ENCODE results near the gene HDAC6. TPM values are rescaled to one million over a fixed set of nuclear protein-coding genes. Genes with fewer than 3 reads are reported as not detected.

The HDAC6 gene
- total RNA-seq, 1 experiment from 2014 or later = 44.2 TPM

DNA sequence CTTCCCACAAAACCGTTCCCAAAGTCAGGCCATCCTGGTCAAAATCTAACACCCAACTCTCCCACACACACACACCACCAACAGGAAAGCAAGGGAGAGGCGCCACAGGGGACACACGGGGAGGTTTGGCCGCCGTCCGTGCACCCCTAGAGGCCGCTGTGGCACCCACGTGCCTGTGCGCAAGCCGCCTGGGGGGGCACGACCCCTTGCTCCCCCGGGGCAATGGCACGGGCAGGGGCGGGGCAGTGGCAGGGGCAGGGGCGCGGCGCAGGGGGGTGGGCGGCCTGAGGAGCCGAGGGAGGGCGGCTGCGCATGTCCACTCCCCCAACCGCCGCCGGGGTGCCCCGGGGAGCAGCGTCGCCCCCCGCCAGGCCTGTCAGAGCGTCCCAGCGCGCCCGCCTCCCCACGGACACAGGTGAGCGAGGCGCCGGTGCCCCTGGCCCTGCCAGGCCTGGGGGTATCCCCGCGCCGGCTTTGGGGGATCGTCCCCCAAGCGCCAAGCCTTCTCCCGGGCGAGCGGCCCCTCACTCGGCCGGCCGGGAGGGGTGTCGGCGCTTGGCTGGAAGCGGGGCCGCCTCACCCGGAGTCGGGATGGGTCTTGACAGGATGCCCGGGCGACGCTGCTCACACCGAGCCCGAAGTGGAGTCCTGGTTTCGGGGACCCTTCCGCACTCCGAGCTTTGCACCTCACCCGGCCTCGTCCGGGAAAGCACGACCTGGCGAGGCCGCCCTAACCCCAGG, 24.4 kb downstream of the HDAC6 start, which contains the start of gene ERAS:
TSS of gene ERAS (plus strand) at position 379 of the 741 bp plus-strand sequence. CDS start 2,611 bp downstream, outside the sequence.
- Histone ChIP-seq H3K27ac (no peak within 1 kb of the TSS), H3F3A (ENCODE audit: insufficient read depth, low read depth) (no peaks in the 10 kb centered on the region), H2AFZ (no peak within 1 kb of the TSS), H3K4me2 (no peak within 1 kb of the TSS), H3K27me3 (ENCODE audit: insufficient read depth, low read depth) (no peaks in the 10 kb centered on the region), H3K79me2 (ENCODE audit: low read depth) (no peaks in the 10 kb centered on the region), H3K9me2 (ENCODE audit: insufficient read depth) (no peaks in the 10 kb centered on the region), H4K20me1 (ENCODE audit: insufficient read depth) (no peaks in the 10 kb centered on the region), H3K9me3 (ENCODE audit: insufficient read depth, low read depth) (no peaks in the 10 kb centered on the region), H3K4me1 (replicated peaks; ENCODE audit: insufficient read depth) (no peaks in the 10 kb centered on the region), H3K4me3 (no peak within 1 kb of the TSS), H3K36me3 (ENCODE audit: low read depth) (no peaks in the 10 kb centered on the region)
- intact Hi-C loops (cut with micrococcal nuclease; ENCODE audit: unreplicated experiment) = no loop called here
- ChIA-PET POLR2A (ENCODE audit: unreplicated experiment) (no interaction called here), CTCF (no interaction called here)
- BruUV-seq (replicated peaks) = no TSS peak
- TF ChIP-seq, protein P1, sequence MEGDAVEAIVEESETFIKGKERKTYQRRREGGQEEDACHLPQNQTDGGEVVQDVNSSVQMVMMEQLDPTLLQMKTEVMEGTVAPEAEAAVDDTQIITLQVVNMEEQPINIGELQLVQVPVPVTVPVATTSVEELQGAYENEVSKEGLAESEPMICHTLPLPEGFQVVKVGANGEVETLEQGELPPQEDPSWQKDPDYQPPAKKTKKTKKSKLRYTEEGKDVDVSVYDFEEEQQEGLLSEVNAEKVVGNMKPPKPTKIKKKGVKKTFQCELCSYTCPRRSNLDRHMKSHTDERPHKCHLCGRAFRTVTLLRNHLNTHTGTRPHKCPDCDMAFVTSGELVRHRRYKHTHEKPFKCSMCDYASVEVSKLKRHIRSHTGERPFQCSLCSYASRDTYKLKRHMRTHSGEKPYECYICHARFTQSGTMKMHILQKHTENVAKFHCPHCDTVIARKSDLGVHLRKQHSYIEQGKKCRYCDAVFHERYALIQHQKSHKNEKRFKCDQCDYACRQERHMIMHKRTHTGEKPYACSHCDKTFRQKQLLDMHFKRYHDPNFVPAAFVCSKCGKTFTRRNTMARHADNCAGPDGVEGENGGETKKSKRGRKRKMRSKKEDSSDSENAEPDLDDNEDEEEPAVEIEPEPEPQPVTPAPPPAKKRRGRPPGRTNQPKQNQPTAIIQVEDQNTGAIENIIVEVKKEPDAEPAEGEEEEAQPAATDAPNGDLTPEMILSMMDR (conservative IDR thresholded peaks at IDR 0.05) = no peak
- TF ChIP-seq EZH2 (IDR thresholded peaks at IDR 0.05; ENCODE audit: low read depth) = no peak
- no peak for DNase-seq

DNA sequence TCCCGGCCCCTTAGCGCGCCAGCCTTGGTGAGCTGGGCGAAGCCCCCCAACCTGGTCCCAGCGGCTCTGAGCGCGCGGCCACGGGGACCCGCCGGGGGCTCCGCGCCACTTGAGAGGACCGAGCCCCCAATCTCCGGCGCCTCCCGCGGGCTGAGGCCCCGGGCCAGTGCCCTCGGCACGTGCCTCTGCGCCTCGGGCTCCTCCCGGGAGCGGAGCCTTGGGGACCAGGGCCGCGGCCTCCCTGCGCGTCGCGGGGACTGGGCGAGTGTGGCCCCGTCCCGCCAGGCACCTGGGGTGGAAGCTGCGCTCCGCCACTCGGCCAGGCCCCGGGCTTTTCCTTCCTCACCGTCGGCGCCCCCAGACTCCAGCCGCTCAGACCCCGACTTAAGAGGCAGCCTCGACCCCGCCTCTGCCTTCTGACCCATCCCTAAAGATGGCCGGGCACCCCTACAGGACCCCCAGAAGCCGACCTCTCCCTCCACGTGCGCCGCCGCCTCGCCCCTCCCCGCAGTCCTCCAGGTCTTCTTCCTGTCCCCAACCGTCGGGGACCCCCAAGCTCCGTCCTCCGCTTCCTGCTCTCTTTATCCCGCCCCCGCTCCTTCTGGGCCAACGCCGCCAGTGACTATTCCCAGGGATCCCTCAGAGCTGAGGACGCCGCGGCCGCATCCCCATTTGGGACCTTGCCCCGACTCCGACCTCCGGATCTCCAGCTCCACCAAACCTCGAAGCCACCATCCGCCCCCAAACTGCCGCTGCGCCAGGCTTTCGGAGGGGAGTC, 25.2 kb downstream of the HDAC6 start:
- H3K4me2 ChIP-seq = no peak overlapping the region
- H3K36me3 ChIP-seq (ENCODE audit: low read depth) = no peaks in the 10 kb centered on the region
- TF ChIP-seq, protein P1 (conservative IDR thresholded peaks at IDR 0.05) = no peak
- no peak for TF ChIP-seq EZH2 (IDR thresholded peaks at IDR 0.05; ENCODE audit: low read depth)
- no peaks in the 10 kb centered on the region for H3K79me2 ChIP-seq (ENCODE audit: low read depth)
- ChIA-PET POLR2A (ENCODE audit: unreplicated experiment) (no interaction called here), CTCF (no interaction called here)
- no peaks in the 10 kb centered on the region for H3K9me3 ChIP-seq (ENCODE audit: insufficient read depth, low read depth)
- no TSS peak for BruUV-seq (replicated peaks)
- H3K4me1 ChIP-seq (replicated peaks; ENCODE audit: insufficient read depth) = no peaks in the 10 kb centered on the region
- no peaks in the 10 kb centered on the region for H3K9me2 ChIP-seq (ENCODE audit: insufficient read depth)
- H4K20me1 ChIP-seq (ENCODE audit: insufficient read depth) = no peaks in the 10 kb centered on the region
- no peak overlapping the region for H3K27ac ChIP-seq
- no peak overlapping the region for H3K4me3 ChIP-seq
- no peaks in the 10 kb centered on the region for H3F3A ChIP-seq (ENCODE audit: insufficient read depth, low read depth)
- H3K27me3 ChIP-seq (ENCODE audit: insufficient read depth, low read depth) = no peaks in the 10 kb centered on the region
- no peak overlapping the region for H2AFZ ChIP-seq
- DNase-seq = no peak
- intact Hi-C loops (cut with micrococcal nuclease; ENCODE audit: unreplicated experiment) = no loop called here

DNA sequence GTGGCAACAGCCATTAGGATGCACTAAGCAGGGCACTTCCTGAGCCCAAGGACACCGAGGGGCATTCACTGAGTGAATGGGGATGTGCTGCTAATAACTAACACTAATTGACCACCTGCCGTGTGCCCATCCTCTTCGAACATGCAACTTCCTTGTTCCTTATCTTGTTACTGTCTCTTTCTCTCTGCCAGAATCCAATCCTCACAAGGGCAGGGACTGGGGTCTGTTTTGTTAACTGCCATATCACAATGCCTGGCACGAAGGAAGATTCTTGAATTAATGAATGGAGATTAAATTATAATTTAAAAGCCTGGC, 25.7 kb downstream of the HDAC6 start:
- Histone ChIP-seq H3K27me3 (ENCODE audit: insufficient read depth, low read depth) (no peaks in the 10 kb centered on the region), H3K36me3 (ENCODE audit: low read depth) (no peaks in the 10 kb centered on the region), H3F3A (ENCODE audit: insufficient read depth, low read depth) (no peaks in the 10 kb centered on the region), H3K79me2 (ENCODE audit: low read depth) (no peaks in the 10 kb centered on the region), H3K4me3 (no peak overlapping the region), H3K9me3 (ENCODE audit: insufficient read depth, low read depth) (no peaks in the 10 kb centered on the region), H3K4me1 (replicated peaks; ENCODE audit: insufficient read depth) (no peaks in the 10 kb centered on the region), H3K4me2 (no peak overlapping the region), H3K27ac (no peak overlapping the region), H2AFZ (no peak overlapping the region), H4K20me1 (ENCODE audit: insufficient read depth) (no peaks in the 10 kb centered on the region), H3K9me2 (ENCODE audit: insufficient read depth) (no peaks in the 10 kb centered on the region)
- intact Hi-C loops (cut with micrococcal nuclease; ENCODE audit: unreplicated experiment) = no loop called here
- DNase-seq = no peak
- BruUV-seq (replicated peaks) = no TSS peak
- ChIA-PET CTCF (no interaction called here), POLR2A (ENCODE audit: unreplicated experiment) (no interaction called here)
- TF ChIP-seq EZH2 (IDR thresholded peaks at IDR 0.05; ENCODE audit: low read depth) = no peak
- TF ChIP-seq, protein P1 (conservative IDR thresholded peaks at IDR 0.05) = no peak
